ENCODE data around the gene ANK3. TPM values are rescaled to one million over a fixed set of nuclear protein-coding genes. Genes with fewer than 3 reads are reported as not detected.
"Not testable (repeated sequence)": the region's sequence is repeated elsewhere in the genome, so short reads cannot be mapped to it uniquely, and the experiment has no call there.

The ANK3 gene
- total RNA-seq, 2 experiments from 2014 or later, result 43.5 to 47.1 TPM

- ChIA-PET CTCF (interaction anchor here (0.6 kb wide), 1 partner anchor 197 kb away, joined by 5 read pairs; no protein-coding TSS in a partner anchor), POLR2A (no interaction called here)
- Mint-ChIP-seq H3K4me1 (no peaks in the 10 kb centered on the region), H3K27ac (no peak overlapping the region), H3K4me3 (no peak overlapping the region), H3K36me3 (ENCODE audit: low read depth) (no peaks in the 10 kb centered on the region), H3K27me3 (no peaks in the 10 kb centered on the region), H3K9me3 (no peaks in the 10 kb centered on the region)
- no peak for DNase-seq
These were observed 348.1 kb downstream of the ANK3 start for GRCh38 chr10:60041489-60042133.

- ChIA-PET POLR2A (no interaction called here), CTCF (interaction anchor here (0.8 to 0.9 kb wide), 2 partner anchors 16 to 18 kb away, joined by 3 read pairs; no protein-coding TSS in a partner anchor)
- Mint-ChIP-seq H3K4me3 (no peak overlapping the region), H3K4me1 (no peaks in the 10 kb centered on the region), H3K36me3 (ENCODE audit: low read depth) (no peaks in the 10 kb centered on the region), H3K9me3 (no peaks in the 10 kb centered on the region), H3K27ac (no peak overlapping the region), H3K27me3 (no peaks in the 10 kb centered on the region)
- DNase-seq, result no peak
These were observed 349.5 kb downstream of the ANK3 start for GRCh38 chr10:60040014-60040662.

GRCh38 chr10:60035984-60036383 is 353.7 kb downstream of the ANK3 start:
- DNase-seq, result no peak
- Mint-ChIP-seq H3K27ac (no peak overlapping the region), H3K4me1 (no peaks in the 10 kb centered on the region), H3K27me3 (no peaks in the 10 kb centered on the region), H3K4me3 (no peak overlapping the region), H3K36me3 (ENCODE audit: low read depth) (no peaks in the 10 kb centered on the region), H3K9me3 (no peaks in the 10 kb centered on the region)
- ChIA-PET POLR2A (no interaction called here), CTCF (interaction anchor here (1.7 kb wide), 1 partner anchor 171 kb away, joined by 4 read pairs; no protein-coding TSS in a partner anchor)

GRCh38 chr10:60035375-60035774 is 354.3 kb downstream of the ANK3 start:
- H3K36me3 Mint-ChIP-seq (ENCODE audit: low read depth); H3K27ac Mint-ChIP-seq; DNase-seq; POLR2A ChIA-PET; H3K27me3 Mint-ChIP-seq; H3K4me3 Mint-ChIP-seq; H3K4me1 Mint-ChIP-seq; H3K9me3 Mint-ChIP-seq: not testable (repeated sequence)
- CTCF ChIA-PET, result interaction anchor here (1.7 kb wide), 1 partner anchor 170 kb away, joined by 4 read pairs; no protein-coding TSS in a partner anchor

- ChIA-PET CTCF (no interaction called here), POLR2A (no interaction called here)
These were observed 357.0 kb downstream of the ANK3 start for GRCh38 chr10:60032723-60033122.

GRCh38 chr10:60031664-60032063 is 358.0 kb downstream of the ANK3 start:
- POLR2A ChIA-PET, result no interaction called here
- Mint-ChIP-seq H3K27me3 (no peaks in the 10 kb centered on the region), H3K27ac (no peak overlapping the region), H3K4me1 (no peaks in the 10 kb centered on the region), H3K36me3 (ENCODE audit: low read depth) (peaks cover 2% of the 10 kb centered on the region), H3K4me3 (no peak overlapping the region), H3K9me3 (no peaks in the 10 kb centered on the region)
- DNase-seq, result no peak
- CTCF ChIA-PET, result interaction anchor here (0.7 to 1.1 kb wide), 2 partner anchors 14 to 403 kb away, joined by 3 read pairs; no protein-coding TSS in a partner anchor

More at GRCh38 chr10:60032723-60033122, 357.0 kb downstream of the ANK3 start:
- H3K4me3 Mint-ChIP-seq, result no peak overlapping the region
- peaks cover 2% of the 10 kb centered on the region for H3K36me3 Mint-ChIP-seq (ENCODE audit: low read depth)
- DNase-seq, result peak; percentile 45
- no peaks in the 10 kb centered on the region for H3K4me1 Mint-ChIP-seq
- no peak overlapping the region for H3K27ac Mint-ChIP-seq
- no peaks in the 10 kb centered on the region for H3K27me3 Mint-ChIP-seq
- H3K9me3 Mint-ChIP-seq, result no peaks in the 10 kb centered on the region

- Mint-ChIP-seq H3K27ac (no peak overlapping the region), H3K27me3 (no peaks in the 10 kb centered on the region)
These were observed 358.5 kb downstream of the ANK3 start for GRCh38 chr10:60031183-60031582.

GRCh38 chr10:60029475-60029874 is 360.2 kb downstream of the ANK3 start:
- Mint-ChIP-seq H3K27ac (no peak overlapping the region), H3K27me3 (no peaks in the 10 kb centered on the region), H3K9me3 (no peaks in the 10 kb centered on the region), H3K4me3 (no peak overlapping the region), H3K36me3 (ENCODE audit: low read depth) (peaks cover 2% of the 10 kb centered on the region), H3K4me1 (no peaks in the 10 kb centered on the region)
- POLR2A ChIA-PET, result no interaction called here
- CTCF ChIA-PET, result no interaction called here
- no peak for DNase-seq

More at GRCh38 chr10:60031183-60031582, 358.5 kb downstream of the ANK3 start:
- Mint-ChIP-seq H3K9me3 (no peaks in the 10 kb centered on the region), H3K4me3 (no peak overlapping the region), H3K4me1 (no peaks in the 10 kb centered on the region), H3K36me3 (ENCODE audit: low read depth) (peaks cover 2% of the 10 kb centered on the region)
- DNase-seq, result no peak
- CTCF ChIA-PET, result interaction anchor here (1.1 kb wide), 2 partner anchors 14 to 166 kb away, joined by 3 read pairs; no protein-coding TSS in a partner anchor
- POLR2A ChIA-PET, result no interaction called here

- no peaks in the 10 kb centered on the region for H3K27me3 Mint-ChIP-seq
- H3K4me1 Mint-ChIP-seq, result no peaks in the 10 kb centered on the region
- no peak overlapping the region for H3K4me3 Mint-ChIP-seq
- peaks cover 2% of the 10 kb centered on the region for H3K36me3 Mint-ChIP-seq (ENCODE audit: low read depth)
- no peaks in the 10 kb centered on the region for H3K9me3 Mint-ChIP-seq
- no peak overlapping the region for H3K27ac Mint-ChIP-seq
- CTCF ChIA-PET, result no interaction called here
- POLR2A ChIA-PET, result no interaction called here
- DNase-seq, result no peak
These were observed 361.6 kb downstream of the ANK3 start for GRCh38 chr10:60028081-60028480.

GRCh38 chr10:60025279-60025678 is 364.4 kb downstream of the ANK3 start:
- Mint-ChIP-seq H3K9me3 (no peaks in the 10 kb centered on the region), H3K36me3 (ENCODE audit: low read depth) (peaks cover 2% of the 10 kb centered on the region), H3K27ac (no peak overlapping the region), H3K4me1 (no peaks in the 10 kb centered on the region), H3K4me3 (no peak overlapping the region), H3K27me3 (peaks cover 4% of the 10 kb centered on the region)
- ChIA-PET POLR2A (no interaction called here), CTCF (no interaction called here)
- no peak for DNase-seq

GRCh38 chr10:60024506-60024905 is 365.2 kb downstream of the ANK3 start:
- H3K27me3 Mint-ChIP-seq, result peaks cover 4% of the 10 kb centered on the region
- ChIA-PET CTCF (no interaction called here), POLR2A (no interaction called here)
- H3K9me3 Mint-ChIP-seq, result no peaks in the 10 kb centered on the region
- H3K4me3 Mint-ChIP-seq, result no peak overlapping the region
- no peaks in the 10 kb centered on the region for H3K4me1 Mint-ChIP-seq
- H3K36me3 Mint-ChIP-seq (ENCODE audit: low read depth), result peaks cover 2% of the 10 kb centered on the region
- no peak overlapping the region for H3K27ac Mint-ChIP-seq
- no peak for DNase-seq

- Mint-ChIP-seq H3K36me3 (ENCODE audit: low read depth) (no peaks in the 10 kb centered on the region), H3K4me3 (no peak overlapping the region), H3K4me1 (no peaks in the 10 kb centered on the region), H3K27me3 (peaks cover 4% of the 10 kb centered on the region), H3K9me3 (no peaks in the 10 kb centered on the region), H3K27ac (no peak overlapping the region)
- ChIA-PET CTCF (no interaction called here), POLR2A (no interaction called here)
- DNase-seq, result no peak
These were observed 366.4 kb downstream of the ANK3 start for GRCh38 chr10:60023155-60023877.

- no peaks in the 10 kb centered on the region for H3K36me3 Mint-ChIP-seq (ENCODE audit: low read depth)
- POLR2A ChIA-PET, result no interaction called here
These were observed 368.3 kb downstream of the ANK3 start for GRCh38 chr10:60021361-60021760.

More at GRCh38 chr10:60021361-60021760, 368.3 kb downstream of the ANK3 start:
- Mint-ChIP-seq H3K4me3 (no peak overlapping the region), H3K27ac (no peak overlapping the region), H3K9me3 (no peaks in the 10 kb centered on the region), H3K4me1 (no peaks in the 10 kb centered on the region), H3K27me3 (peaks cover 4% of the 10 kb centered on the region)
- no peak for DNase-seq
- CTCF ChIA-PET, result interaction anchor here (0.9 to 1.6 kb wide), 2 partner anchors 19 to 115 kb away, joined by 3 read pairs; partner anchors contain the start of gene CCDC6
